HG03565 (cell line): ENCODE measurements around the gene OR52B2.
"Not testable (repeated sequence)": the region's sequence is repeated elsewhere in the genome, so short reads cannot be mapped to it uniquely, and the experiment has no call there.

Source experiments
- ATAC-seq: cut with Tn5 transposase; IDR thresholded peaks from one replicate; pipeline ENCODE4 v1.9.1; 2021; ENCODE audit warnings: mild to moderate bottlenecking, moderate library complexity; ENCODE audit not compliant: unreplicated experiment

OR52B2 gene

DNA sequence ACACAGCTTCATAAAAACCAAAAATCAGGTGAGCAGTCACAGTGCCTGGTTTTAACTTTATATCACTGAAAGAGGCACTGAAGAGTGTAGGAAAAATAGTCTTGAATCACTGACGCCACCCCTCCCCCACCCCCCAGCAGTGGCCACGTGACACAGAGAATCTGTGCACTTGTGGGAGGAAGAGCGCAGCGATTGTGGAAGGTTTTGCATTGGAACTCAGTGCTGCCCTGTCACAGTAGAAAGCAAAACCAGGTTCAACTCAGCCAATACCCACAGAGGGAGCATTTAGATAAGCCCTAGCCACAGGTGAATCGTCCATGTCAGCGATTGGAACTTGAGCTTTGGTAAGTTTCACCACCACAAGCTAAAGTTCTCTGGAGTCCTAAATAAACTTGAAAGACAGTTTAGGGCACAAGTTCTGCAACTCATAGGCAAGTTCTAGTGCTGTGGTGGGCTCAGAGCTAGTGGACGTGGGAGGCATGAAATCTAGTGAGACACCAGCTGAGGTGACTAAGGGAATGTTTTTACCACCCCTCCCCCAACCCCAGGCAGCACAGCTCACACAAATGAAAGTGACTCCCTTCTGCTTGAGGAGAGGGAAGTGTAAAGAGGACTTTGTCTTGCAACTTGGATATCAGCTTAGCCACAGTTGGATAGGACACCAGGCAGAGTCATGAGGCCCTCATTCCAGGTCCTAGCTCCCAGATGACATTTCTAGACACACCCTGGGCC lies 13.3 kb downstream of the OR52B2 start:
- no peak for ATAC-seq

GRCh38 chr11:6152126-6152525 lies 18.0 kb downstream of the OR52B2 start:
- no peak for ATAC-seq

DNA sequence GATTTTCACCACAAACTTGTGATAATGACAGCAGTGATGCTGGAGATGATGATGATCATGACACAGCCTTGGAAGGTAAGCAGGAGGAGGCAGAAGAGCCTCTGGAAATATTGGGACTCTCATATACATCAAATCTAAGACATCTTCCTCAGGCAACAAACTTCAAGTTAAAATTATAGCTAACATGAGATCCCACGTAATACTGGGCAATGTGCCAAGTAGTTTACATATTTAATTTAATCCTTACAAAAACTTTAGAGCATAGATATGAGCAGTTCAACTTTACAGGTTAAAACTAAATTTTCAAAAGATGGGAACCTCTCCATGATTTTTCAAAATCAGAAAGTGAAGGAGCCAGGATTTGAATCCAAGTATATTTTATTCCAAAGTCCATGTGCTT lies 19.0 kb downstream of the OR52B2 start:
- no peak for ATAC-seq

- not testable (repeated sequence) for ATAC-seq
Observed at GRCh38 chr11:6143737-6144136, 26.4 kb downstream of the OR52B2 start.

DNA sequence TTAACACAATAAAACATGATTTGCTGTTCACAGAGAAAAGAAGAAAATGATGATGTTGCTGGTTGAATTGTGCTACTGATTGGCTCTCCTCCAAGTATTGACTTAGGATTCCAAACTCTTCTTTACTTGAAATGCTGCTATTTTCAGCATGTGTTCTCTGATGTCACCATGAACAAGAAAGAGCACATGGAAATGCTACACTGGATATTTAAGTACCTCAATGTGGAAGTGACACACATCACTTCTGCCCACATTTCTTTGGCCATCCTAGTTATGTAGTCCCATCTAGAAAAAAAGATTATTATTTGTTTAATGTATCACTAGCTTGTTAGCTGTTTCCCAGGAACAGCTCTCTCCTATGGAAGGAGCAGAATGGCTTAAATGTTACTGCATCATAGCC lies 27.2 kb downstream of the OR52B2 start:
- no peak for ATAC-seq

- not testable (repeated sequence) for ATAC-seq
Observed at GRCh38 chr11:6135936-6136335, 34.2 kb downstream of the OR52B2 start.

DNA sequence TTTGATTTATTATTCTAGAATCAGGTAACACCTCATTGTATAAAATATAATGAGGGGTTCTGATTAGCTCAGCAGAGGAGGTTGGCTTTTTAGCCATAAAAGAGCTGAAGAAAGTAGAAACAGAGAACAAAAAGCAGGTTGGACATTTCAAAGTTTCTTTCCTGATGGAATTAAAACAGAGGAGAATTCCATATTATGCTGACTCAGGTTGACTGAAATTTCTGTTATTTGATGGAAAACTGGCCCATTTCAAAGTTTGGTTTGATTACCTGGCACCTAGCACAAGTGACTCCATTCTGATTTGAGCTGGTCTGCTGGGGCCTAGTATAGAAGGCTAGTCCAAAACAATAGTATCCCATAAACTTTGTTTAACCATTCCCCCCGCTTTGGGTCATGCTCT lies 37.7 kb downstream of the OR52B2 start:
- ATAC-seq: no peak

DNA sequence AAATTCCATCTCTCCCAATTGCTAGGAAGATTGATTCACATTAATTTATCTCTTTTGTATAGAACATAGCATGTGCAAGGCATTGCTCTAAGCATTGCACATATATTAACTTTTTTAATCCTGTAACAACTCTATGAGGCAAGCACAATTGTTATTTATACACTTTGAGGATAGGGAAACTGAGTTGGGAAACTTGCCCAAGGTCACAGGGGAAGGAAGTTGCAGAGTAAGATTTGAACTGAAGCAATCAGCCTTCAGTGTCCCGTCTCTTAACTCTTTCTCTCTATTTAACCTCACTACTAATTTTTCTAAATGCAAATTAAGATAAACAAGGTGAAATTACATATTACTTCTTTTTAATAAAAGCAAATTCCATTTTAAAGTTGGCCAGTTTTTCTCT lies 40.5 kb downstream of the OR52B2 start:
- ATAC-seq: no peak

DNA sequence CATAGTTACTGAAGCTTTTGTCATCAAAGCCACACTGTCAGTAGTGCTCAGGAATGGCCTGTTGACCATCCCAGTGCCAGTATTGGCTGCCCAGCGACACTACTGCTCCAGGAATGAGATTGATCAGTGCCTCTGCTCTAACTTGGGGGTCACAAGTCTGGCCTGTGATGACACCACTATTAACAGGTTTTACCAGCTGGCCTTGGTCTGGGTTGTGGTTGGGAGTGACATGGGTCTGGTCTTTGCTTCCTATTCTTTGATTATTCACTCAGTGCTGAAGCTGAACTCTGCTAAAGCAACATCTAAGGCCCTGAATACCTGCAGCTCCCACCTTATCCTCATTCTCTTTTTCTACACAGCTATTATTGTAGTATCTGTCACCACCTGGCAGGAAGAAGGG lies 41.1 kb downstream of the OR52B2 start:
- no peak for ATAC-seq

- no peak for ATAC-seq
Observed at GRCh38 chr11:6127881-6128280, 42.2 kb downstream of the OR52B2 start.

GRCh38 chr11:6124245-6124644 lies 45.9 kb downstream of the OR52B2 start:
- no peak for ATAC-seq
